Vagina (tissue), 2 donors: Measurements from ENCODE around the gene NUDT3.

ENCODE experiments used
- POLR2A ChIP-seq, 2 donors: fragments of 450-650 bp; IDR thresholded peaks; one replicate each; pipeline ENCODE4 v1.6.1; 2017; ENCODE audit warnings: antibody characterized with exemption in 2 of 2, mild to moderate bottlenecking in 2 of 2, moderate library complexity in 2 of 2
- POLR2AphosphoS5 ChIP-seq, 2 donors: sonication (generic); formaldehyde crosslinking; IDR thresholded peaks; one replicate each; pipeline ENCODE4 v1.9.0; 2017; ENCODE audit warnings: antibody characterized with exemption in 2 of 2, mild to moderate bottlenecking in 2 of 2, low read depth in 1 of 2; ENCODE audit not compliant: insufficient read depth in 1 of 2
- TF ChIP-seq, protein P1 (sequence below), 3 experiments: fragments of 450-650 bp in 2 of 3; fragments of 200-600 bp in 1 of 3; sonication (generic) in 1 of 3; IDR thresholded peaks; one replicate each; pipeline ENCODE4 v1.5.1; 2017 to 2019; ENCODE audit warnings: antibody characterized with exemption in 3 of 3, mild to moderate bottlenecking in 2 of 3, moderate library complexity in 2 of 3

DNA sequence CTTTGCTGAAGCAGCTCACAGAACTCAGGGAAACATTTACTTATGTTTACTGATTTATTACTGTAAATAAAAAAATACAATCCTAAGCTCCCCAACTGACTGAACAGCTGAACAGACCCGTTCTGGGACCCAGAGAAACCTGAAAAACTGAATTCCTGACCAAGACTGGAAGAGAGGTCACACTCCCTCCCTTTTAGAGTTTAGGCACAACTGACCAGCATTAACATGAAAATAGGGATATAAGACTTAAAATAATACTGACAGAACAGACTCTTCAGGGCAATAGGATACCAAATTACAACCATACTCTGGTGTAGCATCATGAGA is 45.1 kb upstream of the NUDT3 start:
- TF ChIP-seq, protein P1, sequence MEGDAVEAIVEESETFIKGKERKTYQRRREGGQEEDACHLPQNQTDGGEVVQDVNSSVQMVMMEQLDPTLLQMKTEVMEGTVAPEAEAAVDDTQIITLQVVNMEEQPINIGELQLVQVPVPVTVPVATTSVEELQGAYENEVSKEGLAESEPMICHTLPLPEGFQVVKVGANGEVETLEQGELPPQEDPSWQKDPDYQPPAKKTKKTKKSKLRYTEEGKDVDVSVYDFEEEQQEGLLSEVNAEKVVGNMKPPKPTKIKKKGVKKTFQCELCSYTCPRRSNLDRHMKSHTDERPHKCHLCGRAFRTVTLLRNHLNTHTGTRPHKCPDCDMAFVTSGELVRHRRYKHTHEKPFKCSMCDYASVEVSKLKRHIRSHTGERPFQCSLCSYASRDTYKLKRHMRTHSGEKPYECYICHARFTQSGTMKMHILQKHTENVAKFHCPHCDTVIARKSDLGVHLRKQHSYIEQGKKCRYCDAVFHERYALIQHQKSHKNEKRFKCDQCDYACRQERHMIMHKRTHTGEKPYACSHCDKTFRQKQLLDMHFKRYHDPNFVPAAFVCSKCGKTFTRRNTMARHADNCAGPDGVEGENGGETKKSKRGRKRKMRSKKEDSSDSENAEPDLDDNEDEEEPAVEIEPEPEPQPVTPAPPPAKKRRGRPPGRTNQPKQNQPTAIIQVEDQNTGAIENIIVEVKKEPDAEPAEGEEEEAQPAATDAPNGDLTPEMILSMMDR (IDR thresholded peaks at IDR 0.05), result no peak
- TF ChIP-seq POLR2A (IDR thresholded peaks at IDR 0.05), result no peak
- no peak for TF ChIP-seq POLR2AphosphoS5 (IDR thresholded peaks at IDR 0.05; ENCODE audit: insufficient read depth in 1 of 2, low read depth in 1 of 2)
